HepG2 (cell line): Measurements from ENCODE around the gene NCDN. TPM values are rescaled to one million over a fixed set of nuclear protein-coding genes. Genes with fewer than 3 reads are reported as not detected.

Experiments used
- ATAC-seq: fragments of 200-7000 bp; cut with Tn5 transposase; 3 replicates; pipeline ENCODE4 v1.9.1; 2020; ENCODE audit warnings: mild to moderate bottlenecking, moderate library complexity
- BruUV-seq: library from RNA; stranded (reverse); fragments of 400-500 nt; replicated peaks from 2 replicates; lab custom pipeline; 2021; lab: Mats Ljungman, UMichigan
- CTCF ChIA-PET: fragments of 300-600 bp; formaldehyde crosslinking; extraction: SDS; loops from one replicate; lab custom pipeline; 2021; ENCODE audit warnings: low total read pairs, inconsistent platforms, low intra/inter-chr PET ratio; lab: Yijun Ruan, JAX
- POLR2A ChIA-PET: fragments of 350-600 bp; sonication (Branson Sonifier 250); formaldehyde crosslinking; loops from one replicate; lab custom pipeline; 2020; ENCODE audit warnings: antibody characterized with exemption, inconsistent platforms; lab: Yijun Ruan, JAX
- DNase-seq: peaks from one replicate; pipeline ENCODE4 v3.0.0-alpha.2; 2015; ENCODE audit warnings: low spot score
- FAIRE-seq: peaks from 3 replicates; lab custom pipeline; 2011; peaks lifted over from hg19 to GRCh38; lab: Jason Lieb, UNC
- H2AFZ ChIP-seq: one replicate; pipeline ENCODE4 v1.6.1; 2011; ENCODE audit warnings: low read length, inconsistent platforms
- H3K27ac ChIP-seq: fragments of 300-600 bp; 3 replicates; pipeline ENCODE4 v1.8.0; 2011; ENCODE audit warnings: mixed run types, mild to moderate bottlenecking, mixed read lengths, low read length, inconsistent platforms; ENCODE audit not compliant: insufficient read depth; ENCODE audit errors: extremely low read length
- H3K27me3 ChIP-seq, 2 experiments: fragments of 200-600 bp in 1 of 2; 2 replicates in 1 of 2; 3 replicates in 1 of 2; pipeline versions ENCODE4 v1.6.0 to v1.8.0; 2011; ENCODE audit warnings: low read length in 2 of 2, mild to moderate bottlenecking in 2 of 2, moderate library complexity in 2 of 2, inconsistent platforms in 1 of 2; ENCODE audit not compliant: insufficient read depth in 2 of 2, control insufficient read depth in 1 of 2
- H3K36me3 ChIP-seq, 2 experiments: fragments of 200-600 bp in 1 of 2; replicated peaks in 1 of 2; 2 replicates in 1 of 2; 3 replicates in 1 of 2; pipeline versions ENCODE4 v1.5.1 to v1.8.0; 2011; ENCODE audit warnings: low read length in 2 of 2, inconsistent platforms in 1 of 2; ENCODE audit not compliant: insufficient read depth in 2 of 2, control insufficient read depth in 1 of 2
- H3K4me1 ChIP-seq: 2 replicates; pipeline ENCODE4 v1.5.1; 2012; ENCODE audit warnings: low read length, inconsistent platforms; ENCODE audit not compliant: insufficient read depth
- H3K4me2 ChIP-seq: 2 replicates; pipeline ENCODE4 v1.6.0; 2011; ENCODE audit warnings: low read depth, low read length, inconsistent platforms
- H3K4me3 ChIP-seq, 3 experiments: fragments of 200-600 bp in 1 of 3; sonication (generic), shearing (Covaris generic) in 1 of 3; replicated peaks in 1 of 3; 2 replicates each; pipeline ENCODE4 v1.5.1; 2011 to 2016; ENCODE audit warnings: low read length in 3 of 3, inconsistent platforms in 2 of 3, low read depth in 2 of 3, mild to moderate bottlenecking in 2 of 3, control low read depth in 1 of 3, mixed read lengths in 1 of 3; ENCODE audit not compliant: insufficient read depth in 1 of 3
- H3K79me2 ChIP-seq: one replicate; pipeline ENCODE4 v1.6.1; 2011; ENCODE audit warnings: low read length, inconsistent platforms; ENCODE audit not compliant: insufficient read depth
- H3K9ac ChIP-seq: 2 replicates; pipeline ENCODE4 v1.6.0; 2011; ENCODE audit warnings: mild to moderate bottlenecking, low read depth, low read length, inconsistent platforms; ENCODE audit not compliant: insufficient read depth
- H3K9me3 ChIP-seq: 2 replicates; pipeline ENCODE4 v1.5.1; 2012; ENCODE audit warnings: mild to moderate bottlenecking, low read length
- H4K20me1 ChIP-seq: 2 replicates; pipeline ENCODE4 v1.6.0; 2011; ENCODE audit warnings: inconsistent platforms, mild to moderate bottlenecking, low read length, moderate library complexity; ENCODE audit not compliant: insufficient read depth
- MIXL1 ChIP-seq: IDR thresholded peaks from 2 replicates; pipeline ENCODE4 v1.6.1; 2016
- MTA3 ChIP-seq: sonication (generic); formaldehyde crosslinking; IDR thresholded peaks from 2 replicates; pipeline ENCODE4 v1.4.0; 2020; ENCODE audit warnings: missing genetic modification reagents
- PBX3 ChIP-seq: sonication (generic); formaldehyde crosslinking; IDR thresholded peaks from 2 replicates; pipeline ENCODE4 v1.8.1; 2023; ENCODE audit warnings: missing genetic modification reagents, inconsistent platforms, borderline replicate concordance
- PHF21A ChIP-seq: sonication (generic); formaldehyde crosslinking; IDR thresholded peaks from 2 replicates; pipeline ENCODE4 v1.5.0; 2020; ENCODE audit warnings: mild to moderate bottlenecking, missing genetic modification reagents
- YEATS2 ChIP-seq: sonication (generic); formaldehyde crosslinking; IDR thresholded peaks from 2 replicates; pipeline ENCODE4 v1.4.0; 2020; ENCODE audit warnings: missing genetic modification reagents, borderline replicate concordance
- ZBTB37 ChIP-seq: sonication (generic); formaldehyde crosslinking; IDR thresholded peaks from 2 replicates; pipeline ENCODE4 v1.4.0; 2020; ENCODE audit warnings: mild to moderate bottlenecking, missing genetic modification reagents
- ZNF17 ChIP-seq: sonication (generic); formaldehyde crosslinking; IDR thresholded peaks from 2 replicates; pipeline ENCODE4 v1.5.0; 2020; ENCODE audit warnings: mild to moderate bottlenecking, missing genetic modification reagents
- ZNF564 ChIP-seq: sonication (generic); formaldehyde crosslinking; IDR thresholded peaks from 2 replicates; pipeline ENCODE4 v1.8.1; 2023; ENCODE audit warnings: mild to moderate bottlenecking, missing genetic modification reagents
- ZNF589 ChIP-seq: sonication (generic); formaldehyde crosslinking; conservative IDR thresholded peaks from 2 replicates; pipeline ENCODE4 v1.8.0; 2022; ENCODE audit warnings: mild to moderate bottlenecking, moderate library complexity, missing genetic modification reagents
- ZNF891 ChIP-seq: sonication (generic); formaldehyde crosslinking; IDR thresholded peaks from 2 replicates; pipeline ENCODE4 v1.5.0; 2020; ENCODE audit warnings: mild to moderate bottlenecking, missing genetic modification reagents
- ZSCAN25 ChIP-seq: sonication (generic); formaldehyde crosslinking; IDR thresholded peaks from 2 replicates; pipeline ENCODE4 v1.8.0; 2022; ENCODE audit warnings: mild to moderate bottlenecking, missing genetic modification reagents
- WGBS: methylation state at CpG from one replicate; pipeline ENCODE4 v1.1.6; 2017; ENCODE audit warnings: low lambda C conversion rate; 5-methylcytosine and 5-hydroxymethylcytosine counted together
- in situ Hi-C: cut with HindIII; loops from 2 replicates; pipeline ENCODE4 v1.10.0; 2017; ENCODE audit warnings: low pct_unique_long_range_greater_than_20kb; ENCODE audit not compliant: extremely low pct_ligation_motif_present
- intact Hi-C: fragments of 100-400 bp; cut with micrococcal nuclease; formaldehyde crosslinking; loops from one replicate; pipeline ENCODE4 v1.10.0; 2022; ENCODE audit not compliant: unreplicated experiment
- polyA plus RNA-seq, 8 experiments: library from polyadenylated mRNA; depleted of rRNA in 3 of 8; stranded (reverse) in 7 of 8; unstranded in 1 of 8; fragments of >200 nt; fragmentation: Illumina TruSeq in 4 of 8; extraction: Trizol in 4 of 8; gene quantifications; 2 replicates each; pipeline versions ENCODE4 v1.2.1 to v1.2.3, GENCODE V29; 2011 to 2016; ENCODE audit warnings: low read depth in 4 of 8, missing spikeins in 1 of 8, mixed read lengths in 1 of 8; ENCODE audit not compliant: insufficient read depth in 1 of 8
- total RNA-seq, 5 experiments: library from RNA; depleted of rRNA; stranded (reverse); fragments of >200 nt; fragmentation: Illumina TruSeq; extraction: Trizol; gene quantifications; 2 replicates each; pipeline ENCODE4 v1.2.3, GENCODE V29; 2016; ENCODE audit warnings: low read depth in 1 of 5

NCDN gene
- total and polyA plus RNA-seq, 2 of the 13 experiments (the other 11 are each of a cell fraction or from before 2014, with no cell fraction given) = 6.6 to 9.3 TPM

- no peak for TF ChIP-seq ZSCAN25 (CRISPR knock-in tag)
- TF ChIP-seq, all 625 proteins: peak for 0
These were observed 46.3 kb downstream of the NCDN start (continued) for GRCh38 chr1:35603941-35604340.

GRCh38 chr1:35605071-35605866, 47.7 kb downstream of the NCDN start:
- in situ Hi-C loops (no loop called here), intact Hi-C loops (no loop called here)
- 94% methylated on average over 6 of the region's 6 CpGs for WGBS
- Histone ChIP-seq H3K9me3 (no peaks in the 10 kb centered on the region), H3K36me3 (peaks cover 28 to 79% of the 10 kb centered on the region in 2 experiments), H2AFZ (no peak overlapping the region), H4K20me1 (0 out of 2 replicates have a peak, but pooled peaks cover 2% of the 10 kb centered on the region), H3K4me3 (no peak overlapping the region), H3K4me1 (no peaks in the 10 kb centered on the region), H3K27me3 (no peaks in the 10 kb centered on the region), H3K27ac (no peak overlapping the region), H3K79me2 (peaks cover 9% of the 10 kb centered on the region), H3K9ac (no peak overlapping the region), H3K4me2 (no peak overlapping the region)
- POLR2A ChIA-PET = no interaction called here
- DNase-seq (no peak), ATAC-seq (no peak), FAIRE-seq (no peak)
- BruUV-seq = no TSS peak
- TF ChIP-seq ZNF589 (CRISPR knock-in tag) = no peak
- no peak for TF ChIP-seq PHF21A (CRISPR knock-in tag)
- TF ChIP-seq ZNF17 (CRISPR knock-in tag) = no peak
- TF ChIP-seq MIXL1 (CRISPR knock-in tag) = no peak
- TF ChIP-seq ZNF891 (CRISPR knock-in tag) = no peak
- TF ChIP-seq PBX3 = no peak
- no peak for TF ChIP-seq MTA3 (CRISPR knock-in tag)
- no peak for TF ChIP-seq YEATS2 (CRISPR knock-in tag)
- TF ChIP-seq ZNF564 = no peak
- TF ChIP-seq ZBTB37 = no peak
- CTCF ChIA-PET = no interaction called here
